Neural progenitor cell (in vitro differentiated cells): ENCODE data around the gene GATD1. TPM values are rescaled to one million over a fixed set of nuclear protein-coding genes. Genes with fewer than 3 reads are reported as not detected.
A peak's percentile ranks its signal among the peaks of the same experiment; 100 is the strongest.
"Not testable (repeated sequence)": the region's sequence is repeated elsewhere in the genome, so short reads cannot be mapped to it uniquely, and the experiment has no call there.

Experiments used
- DNase-seq: peaks from one replicate; pipeline ENCODE4 v3.0.0-alpha.2; 2016; ENCODE audit warnings: low spot score
- H2AFZ ChIP-seq: fragments of 200-600 bp; sonication (generic); replicated peaks from 2 replicates; pipeline ENCODE4 v1.6.1; 2016; ENCODE audit warnings: antibody characterized with exemption
- H3F3A ChIP-seq: fragments of 200-600 bp; sonication (generic); 2 replicates; pipeline ENCODE4 v1.6.1; 2016; ENCODE audit warnings: antibody characterized with exemption, low read depth
- H3K27ac ChIP-seq: fragments of 200-600 bp; sonication (generic); 2 replicates; pipeline ENCODE4 v1.5.1; 2016; ENCODE audit warnings: mild to moderate bottlenecking
- H3K27me3 ChIP-seq: fragments of 200-600 bp; sonication (generic); 2 replicates; pipeline ENCODE4 v1.6.1; 2016; ENCODE audit warnings: mild to moderate bottlenecking, moderate library complexity
- H3K36me3 ChIP-seq: fragments of 200-600 bp; sonication (generic); 2 replicates; pipeline ENCODE4 v1.5.1; 2016
- H3K4me1 ChIP-seq: fragments of 200-600 bp; sonication (generic); 2 replicates; pipeline ENCODE4 v1.6.1; 2016; ENCODE audit warnings: mixed run types
- H3K4me2 ChIP-seq: fragments of 200-600 bp; sonication (generic); 2 replicates; pipeline ENCODE4 v1.6.1; 2016
- H3K4me3 ChIP-seq: fragments of 200-600 bp; sonication (generic); 2 replicates; pipeline ENCODE4 v1.5.1; 2016
- H3K79me2 ChIP-seq: fragments of 200-600 bp; sonication (generic); 2 replicates; pipeline ENCODE4 v1.6.1; 2016; ENCODE audit warnings: low read depth
- H3K9ac ChIP-seq: fragments of 200-600 bp; sonication (generic); 2 replicates; pipeline ENCODE4 v1.6.1; 2016
- H3K9me3 ChIP-seq: fragments of 200-600 bp; sonication (generic); 2 replicates; pipeline ENCODE4 v1.5.1; 2016; ENCODE audit warnings: low read depth
- H4K20me1 ChIP-seq: fragments of 200-600 bp; sonication (generic); 2 replicates; pipeline ENCODE4 v1.6.1; 2016; ENCODE audit warnings: low read depth
- H3K27ac Mint-ChIP-seq: 3 replicates; pipeline ENCODE4 v1.8.0; 2021; ENCODE audit warnings: mixed read lengths
- H3K27me3 Mint-ChIP-seq: 2 replicates; pipeline ENCODE4 v1.8.0; 2022; ENCODE audit warnings: low read depth, mild to moderate bottlenecking, inconsistent platforms, moderate library complexity, mixed read lengths; ENCODE audit not compliant: insufficient read depth
- H3K36me3 Mint-ChIP-seq: 3 replicates; pipeline ENCODE4 v1.8.0; 2021; ENCODE audit warnings: mixed read lengths
- H3K4me1 Mint-ChIP-seq: 3 replicates; pipeline ENCODE4 v1.8.0; 2021; ENCODE audit warnings: mixed read lengths
- H3K4me3 Mint-ChIP-seq: 3 replicates; pipeline ENCODE4 v1.8.0; 2021; ENCODE audit warnings: mild to moderate bottlenecking, moderate library complexity, mixed read lengths
- H3K9me3 Mint-ChIP-seq: 3 replicates; pipeline ENCODE4 v1.8.0; 2020; ENCODE audit warnings: mixed read lengths
- CTCF ChIP-seq: fragments of 200-600 bp; sonication (generic); IDR thresholded peaks from 2 replicates; pipeline ENCODE4 v1.5.1; 2017; ENCODE audit warnings: antibody characterized with exemption, mild to moderate bottlenecking
- EZH2 ChIP-seq: fragments of 200-600 bp; sonication (generic); IDR thresholded peaks from 2 replicates; pipeline ENCODE4 v1.6.1; 2017; ENCODE audit warnings: antibody characterized with exemption, mild to moderate bottlenecking, moderate library complexity
- EZH2phosphoT487 ChIP-seq: fragments of 200-600 bp; sonication (generic); IDR thresholded peaks from 2 replicates; pipeline ENCODE4 v1.6.1; 2017; ENCODE audit warnings: antibody characterized with exemption
- total RNA-seq: library from RNA; depleted of rRNA; stranded (reverse); fragments of >200 nt; gene quantifications from 2 replicates; pipeline ENCODE4 v1.2.3, GENCODE V29; 2015; ENCODE audit warnings: low replicate concordance

The GATD1 gene
- total RNA-seq, 1 donor from 2014 or later, result 24.1 TPM

GRCh38 chr11:737366-737765 lies 39.9 kb downstream of the GATD1 start:
- peak overlapping the region; percentile 18 for H3K27ac Mint-ChIP-seq
- H3K4me3 Mint-ChIP-seq, result peak overlapping the region; percentile 72

GRCh38 chr11:734541-734940 lies 42.7 kb downstream of the GATD1 start:
- H2AFZ ChIP-seq, H3K9ac ChIP-seq, H3K27ac Mint-ChIP-seq, H3K4me3 ChIP-seq, H3K79me2 ChIP-seq, H3K4me1 ChIP-seq, H3K27ac ChIP-seq, H3K4me2 ChIP-seq, H3K9me3 ChIP-seq, DNase-seq, H3K36me3 Mint-ChIP-seq, H3K27me3 ChIP-seq, H4K20me1 ChIP-seq, H3K36me3 ChIP-seq, H3K4me3 Mint-ChIP-seq, H3F3A ChIP-seq: not testable (repeated sequence)
- peaks cover 17% of the 10 kb centered on the region for H3K27me3 Mint-ChIP-seq
- peaks cover 13% of the 10 kb centered on the region for H3K9me3 Mint-ChIP-seq
- H3K4me1 Mint-ChIP-seq, result peaks cover 21% of the 10 kb centered on the region

More at GRCh38 chr11:737366-737765, 39.9 kb downstream of the GATD1 start:
- Mint-ChIP-seq H3K9me3 (peaks cover 13% of the 10 kb centered on the region), H3K27me3 (peaks cover 15% of the 10 kb centered on the region), H3K36me3 (peaks cover 3% of the 10 kb centered on the region), H3K4me1 (peaks cover 21% of the 10 kb centered on the region)
- no peaks in the 10 kb centered on the region for H3K36me3 ChIP-seq
- H3K79me2 ChIP-seq, result no peaks in the 10 kb centered on the region
- H3K4me1 ChIP-seq, result no peaks in the 10 kb centered on the region
- peaks cover 4% of the 10 kb centered on the region for H3F3A ChIP-seq
- H3K9ac ChIP-seq, result no peak overlapping the region
- TF ChIP-seq EZH2 (no peak), EZH2phosphoT487 (no peak), CTCF (no peak)
- no peak overlapping the region for H3K4me2 ChIP-seq
- H3K9me3 ChIP-seq, result no peaks in the 10 kb centered on the region
- H2AFZ ChIP-seq, result no peak overlapping the region
- no peak for DNase-seq
- no peak overlapping the region for H3K27ac ChIP-seq
- H3K27me3 ChIP-seq, result no peaks in the 10 kb centered on the region
- no peaks in the 10 kb centered on the region for H4K20me1 ChIP-seq
- H3K4me3 ChIP-seq, result no peak overlapping the region

- peaks cover 14% of the 10 kb centered on the region for H3K4me1 Mint-ChIP-seq
- peaks cover 15% of the 10 kb centered on the region for H3K27me3 Mint-ChIP-seq
- DNase-seq, result no peak
- H3K9me3 ChIP-seq, result no peaks in the 10 kb centered on the region
- no peaks in the 10 kb centered on the region for H3F3A ChIP-seq
- H3K4me3 Mint-ChIP-seq, result no peak overlapping the region
- H3K27me3 ChIP-seq, result no peaks in the 10 kb centered on the region
- H2AFZ ChIP-seq, result no peak overlapping the region
- H3K4me2 ChIP-seq, result no peak overlapping the region
- no peak overlapping the region for H3K27ac Mint-ChIP-seq
- H3K9me3 Mint-ChIP-seq, result peaks cover 13% of the 10 kb centered on the region
- H3K36me3 ChIP-seq, result no peaks in the 10 kb centered on the region
- no peak overlapping the region for H3K4me3 ChIP-seq
- peaks cover 3% of the 10 kb centered on the region for H3K36me3 Mint-ChIP-seq
- H3K79me2 ChIP-seq, result no peaks in the 10 kb centered on the region
- H3K27ac ChIP-seq, result no peak overlapping the region
- H3K4me1 ChIP-seq, result no peaks in the 10 kb centered on the region
- H3K9ac ChIP-seq, result no peak overlapping the region
- H4K20me1 ChIP-seq, result no peaks in the 10 kb centered on the region
- no peak for TF ChIP-seq CTCF
- no peak for TF ChIP-seq EZH2phosphoT487
Measured at GRCh38 chr11:733072-733471, 44.2 kb downstream of the GATD1 start.

- TF ChIP-seq EZH2 (no peak), CTCF (no peak), EZH2phosphoT487 (no peak)
Measured at GRCh38 chr11:729492-730074, 47.7 kb downstream of the GATD1 start.

More at GRCh38 chr11:729492-730074, 47.7 kb downstream of the GATD1 start:
- peaks cover 5% of the 10 kb centered on the region for H3F3A ChIP-seq
- Mint-ChIP-seq H3K27me3 (peaks cover 22% of the 10 kb centered on the region), H3K4me1 (peaks cover 5% of the 10 kb centered on the region), H3K9me3 (peaks cover 9% of the 10 kb centered on the region), H3K4me3 (peak overlapping the region; percentile 57), H3K36me3 (no peaks in the 10 kb centered on the region), H3K27ac (no peak overlapping the region)
- H3K9ac ChIP-seq, result no peak overlapping the region
- no peak overlapping the region for H2AFZ ChIP-seq
- no peak overlapping the region for H3K27ac ChIP-seq
- H4K20me1 ChIP-seq, result peaks cover 5% of the 10 kb centered on the region
- no peak for DNase-seq
- no peaks in the 10 kb centered on the region for H3K36me3 ChIP-seq
- peaks cover 33% of the 10 kb centered on the region for H3K27me3 ChIP-seq
- peaks cover 7% of the 10 kb centered on the region for H3K4me1 ChIP-seq
- no peaks in the 10 kb centered on the region for H3K9me3 ChIP-seq
- no peak overlapping the region for H3K4me2 ChIP-seq
- no peak overlapping the region for H3K4me3 ChIP-seq
- H3K79me2 ChIP-seq, result no peaks in the 10 kb centered on the region
